Measurements from ENCODE around the gene VSTM2L.

Gene VSTM2L

DNA sequence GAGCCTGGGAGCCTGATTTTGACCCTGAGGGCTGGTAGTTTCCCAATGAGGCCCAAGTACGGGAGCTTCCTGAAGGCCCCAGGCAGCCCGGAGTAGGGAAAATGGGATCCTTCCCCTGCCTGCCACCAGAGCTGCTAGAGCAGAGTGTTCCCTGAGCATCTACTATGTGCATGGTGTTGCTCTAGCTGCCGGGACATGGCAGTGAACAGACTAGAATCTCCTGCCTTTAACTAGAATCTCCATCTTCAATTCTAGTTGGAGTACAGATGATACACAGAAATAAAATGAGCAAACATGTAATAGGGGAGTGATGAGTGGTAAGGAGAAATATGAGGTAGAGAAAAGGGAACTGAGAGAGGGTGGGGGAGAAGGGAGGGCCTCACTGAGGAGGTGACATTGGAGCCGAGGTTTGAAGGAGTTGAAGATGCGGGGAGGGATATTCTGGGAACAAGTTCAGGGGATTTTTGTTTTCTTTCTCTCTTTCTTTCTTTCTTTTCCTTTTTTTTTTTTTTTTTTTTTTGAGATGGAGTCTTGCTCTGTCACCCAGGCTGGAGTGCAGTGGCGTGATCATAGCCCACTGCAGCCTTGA is 18.5 kb downstream of the VSTM2L start:
- Histone ChIP-seq H3K4me3 (no peak overlapping the region), H3K27ac (no peak overlapping the region)
- DNase-seq (ENCODE audit: low spot score), result no peak
- TF ChIP-seq, protein P1, sequence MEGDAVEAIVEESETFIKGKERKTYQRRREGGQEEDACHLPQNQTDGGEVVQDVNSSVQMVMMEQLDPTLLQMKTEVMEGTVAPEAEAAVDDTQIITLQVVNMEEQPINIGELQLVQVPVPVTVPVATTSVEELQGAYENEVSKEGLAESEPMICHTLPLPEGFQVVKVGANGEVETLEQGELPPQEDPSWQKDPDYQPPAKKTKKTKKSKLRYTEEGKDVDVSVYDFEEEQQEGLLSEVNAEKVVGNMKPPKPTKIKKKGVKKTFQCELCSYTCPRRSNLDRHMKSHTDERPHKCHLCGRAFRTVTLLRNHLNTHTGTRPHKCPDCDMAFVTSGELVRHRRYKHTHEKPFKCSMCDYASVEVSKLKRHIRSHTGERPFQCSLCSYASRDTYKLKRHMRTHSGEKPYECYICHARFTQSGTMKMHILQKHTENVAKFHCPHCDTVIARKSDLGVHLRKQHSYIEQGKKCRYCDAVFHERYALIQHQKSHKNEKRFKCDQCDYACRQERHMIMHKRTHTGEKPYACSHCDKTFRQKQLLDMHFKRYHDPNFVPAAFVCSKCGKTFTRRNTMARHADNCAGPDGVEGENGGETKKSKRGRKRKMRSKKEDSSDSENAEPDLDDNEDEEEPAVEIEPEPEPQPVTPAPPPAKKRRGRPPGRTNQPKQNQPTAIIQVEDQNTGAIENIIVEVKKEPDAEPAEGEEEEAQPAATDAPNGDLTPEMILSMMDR (IDR thresholded peaks at IDR 0.05), result no peak

DNA sequence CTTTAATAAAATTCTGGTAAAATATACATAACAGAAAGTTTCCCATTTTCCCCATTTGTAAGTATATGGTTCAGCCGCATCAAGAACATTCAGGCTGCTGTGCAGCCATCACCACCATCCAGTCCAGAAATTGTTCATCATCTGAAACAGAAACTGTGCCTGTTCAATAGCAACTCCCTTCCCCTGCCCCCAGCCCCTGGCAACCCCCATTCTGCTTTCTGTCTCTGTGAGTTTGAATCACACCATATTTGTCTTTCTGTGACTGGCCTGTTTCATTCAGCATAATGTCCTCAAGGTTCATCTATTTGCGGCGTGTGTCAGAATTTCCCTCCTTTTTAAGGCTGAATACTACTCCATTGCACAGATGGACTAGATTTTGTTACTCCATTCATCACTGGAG is 19.1 kb downstream of the VSTM2L start:
- TF ChIP-seq, protein P1 (IDR thresholded peaks at IDR 0.05), result no peak
- H3K27ac ChIP-seq, result no peak overlapping the region
- no peak for DNase-seq (ENCODE audit: low spot score)
- no peak overlapping the region for H3K4me3 ChIP-seq

DNA sequence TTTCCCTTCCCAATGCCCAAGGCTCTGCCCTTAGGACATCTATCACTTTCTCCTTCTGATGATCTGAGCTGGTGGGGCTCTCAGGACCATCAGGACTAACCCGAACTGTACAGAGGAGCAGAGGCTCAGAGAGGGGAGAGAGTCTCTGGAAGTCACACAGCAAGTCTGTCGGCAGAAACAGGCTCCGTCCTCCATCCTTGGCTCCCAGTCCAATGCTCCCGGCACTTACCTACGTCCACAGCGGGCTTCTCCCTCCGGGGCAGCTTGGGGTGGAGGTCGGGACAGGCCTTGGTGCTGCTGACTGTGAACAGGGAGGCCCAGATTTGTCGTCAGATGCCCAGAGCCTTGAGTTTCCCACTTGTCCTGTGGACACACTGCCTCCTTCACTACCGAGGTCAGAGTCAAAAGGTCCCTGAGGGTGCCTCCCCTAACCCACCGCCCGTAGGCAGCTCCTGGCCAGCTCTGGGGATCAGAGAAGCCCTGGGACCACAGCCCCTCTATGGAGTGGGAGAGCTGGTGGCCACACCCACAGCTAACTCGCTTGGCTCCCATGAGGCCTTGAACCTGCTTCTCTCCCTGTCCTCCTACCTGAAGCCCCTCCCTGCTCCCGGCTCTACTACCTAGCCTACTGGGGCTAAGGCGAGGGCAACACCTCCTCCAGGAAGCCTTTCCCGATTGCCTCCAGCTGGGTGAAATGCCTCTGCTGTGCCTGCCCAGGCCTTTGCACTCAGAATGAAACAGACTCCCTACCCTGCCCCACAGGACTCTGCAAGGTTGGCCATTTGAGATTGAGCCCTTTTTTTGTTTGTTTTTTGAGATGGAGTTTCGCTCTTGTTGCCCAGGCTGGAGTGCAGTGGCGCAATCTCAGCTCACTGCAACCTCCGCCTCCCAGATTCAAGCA is 22.6 kb downstream of the VSTM2L start:
- TF ChIP-seq, protein P1 (IDR thresholded peaks at IDR 0.05), result no peak
- Histone ChIP-seq H3K4me3 (no peak overlapping the region), H3K27ac (no peak overlapping the region)
- DNase-seq (ENCODE audit: low spot score), result no peak

DNA sequence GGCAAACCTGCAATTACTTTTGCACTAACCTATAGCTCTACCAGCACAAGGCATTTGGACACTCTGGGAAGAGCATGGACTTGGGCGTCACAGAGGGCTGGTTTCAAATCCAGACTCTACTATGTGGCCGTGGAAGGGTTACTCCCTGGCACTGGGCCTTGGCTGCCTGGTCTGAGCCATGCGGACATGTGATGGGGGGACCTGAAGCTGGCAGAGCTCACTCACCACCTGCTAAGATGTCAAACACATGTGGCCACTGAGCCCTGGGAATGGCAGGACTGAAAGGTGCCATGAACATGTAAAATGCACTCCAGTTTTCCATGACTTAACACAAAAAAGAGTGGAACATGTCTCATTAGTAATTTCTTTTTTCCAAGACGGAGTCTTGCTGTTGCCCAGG is 23.7 kb downstream of the VSTM2L start:
- TF ChIP-seq, protein P1 (IDR thresholded peaks at IDR 0.05), result no peak
- DNase-seq (ENCODE audit: low spot score), result no peak
- Histone ChIP-seq H3K4me3 (no peak overlapping the region), H3K27ac (no peak overlapping the region)

DNA sequence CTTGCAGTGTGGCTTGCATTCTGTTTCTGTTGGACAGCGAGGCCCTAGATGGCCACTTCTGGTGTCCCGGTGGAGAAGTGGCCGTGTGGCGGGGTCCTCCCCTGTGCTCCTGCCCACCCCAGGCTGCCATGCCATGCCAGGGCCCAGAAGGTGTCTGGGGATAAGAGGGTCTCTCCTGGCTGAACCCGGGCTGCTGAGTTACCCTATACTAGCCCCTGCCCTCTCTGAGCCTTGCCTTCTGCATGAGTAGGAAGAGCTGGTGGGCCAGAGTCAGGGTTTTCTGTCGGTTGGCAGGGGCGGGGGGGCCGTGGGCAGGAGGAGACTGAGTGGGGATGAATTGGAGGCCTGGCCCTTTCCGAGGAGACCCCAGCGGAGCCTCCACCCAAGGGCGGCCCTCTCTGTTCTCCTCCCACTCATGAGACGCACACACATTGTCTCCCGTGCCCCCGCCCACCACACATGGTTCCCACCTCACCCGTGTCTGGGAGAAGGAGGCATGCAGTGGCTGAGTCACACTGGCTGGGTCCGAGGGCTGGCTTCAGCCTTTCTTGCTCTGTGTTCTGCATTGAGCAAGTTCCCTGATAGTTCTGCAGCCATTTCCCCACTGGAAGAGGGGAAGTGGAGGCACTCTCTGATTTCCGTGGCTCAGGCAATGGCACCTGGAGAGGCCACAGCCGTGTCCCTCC is 24.6 kb downstream of the VSTM2L start:
- no peak for DNase-seq (ENCODE audit: low spot score)
- TF ChIP-seq, protein P1 (IDR thresholded peaks at IDR 0.05), result no peak
- Histone ChIP-seq H3K27ac (no peak overlapping the region), H3K4me3 (no peak overlapping the region)

DNA sequence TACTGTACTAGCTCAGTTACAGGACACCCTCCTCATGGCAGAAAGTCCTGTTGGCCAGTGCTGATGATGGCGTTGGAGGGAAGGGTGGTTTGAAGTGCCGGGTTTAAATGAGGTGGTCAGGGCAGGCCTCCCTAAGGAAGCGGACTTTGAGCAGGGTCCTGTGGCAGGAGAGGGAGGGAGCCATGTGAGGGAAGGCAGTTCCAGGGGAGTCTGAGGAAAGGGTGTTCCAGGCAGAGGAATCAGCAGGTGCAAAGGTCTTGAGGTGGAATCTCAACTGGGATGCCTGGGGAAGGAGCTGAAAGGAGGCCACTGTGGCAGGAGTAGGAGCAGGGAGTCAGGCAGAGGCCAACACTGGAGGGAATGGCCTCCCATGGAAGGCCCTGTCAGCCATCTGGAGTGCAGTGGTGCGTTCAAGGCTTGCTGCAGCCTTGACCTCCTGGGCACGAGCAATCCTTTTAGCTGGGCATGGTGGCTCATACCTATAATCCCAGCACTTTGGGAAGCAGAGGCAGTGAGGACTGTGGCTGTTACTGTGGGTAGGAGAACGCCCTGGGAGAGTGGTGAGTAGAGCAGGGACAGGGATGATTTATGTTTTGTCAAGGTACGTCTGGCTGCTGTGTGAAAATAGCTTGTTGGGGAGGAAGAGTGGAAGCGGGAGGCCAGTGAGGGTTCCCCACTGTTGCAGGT is 26.2 kb downstream of the VSTM2L start:
- no peak overlapping the region for H3K27ac ChIP-seq
- H3K4me3 ChIP-seq, result no peak overlapping the region
- TF ChIP-seq, protein P1 (IDR thresholded peaks at IDR 0.05), result no peak
- no peak for DNase-seq (ENCODE audit: low spot score)

Measured in coronary artery (tissue), 2 donors.